Immature natural killer cell (primary cell): ENCODE results near the gene OR10H4. TPM values are rescaled to one million over a fixed set of nuclear protein-coding genes. Genes with fewer than 3 reads are reported as not detected.
"Not testable (repeated sequence)": the region's sequence is repeated elsewhere in the genome, so short reads cannot be mapped to it uniquely, and the experiment has no call there.

Source experiments
- DNase-seq, 3 donors: peaks; one replicate each; pipeline ENCODE4 v3.0.0; 2022; ENCODE audit warnings: mixed read lengths in 1 of 3
- H3K27ac Mint-ChIP-seq, 6 donors: one replicate each; pipeline ENCODE4 v1.8.0; 2020; ENCODE audit warnings: mixed read lengths in 6 of 6, mild to moderate bottlenecking in 5 of 6, inconsistent platforms in 4 of 6, moderate library complexity in 3 of 6
- H3K27me3 Mint-ChIP-seq, 3 donors: one replicate each; pipeline ENCODE4 v1.8.0; 2020 to 2021; ENCODE audit warnings: low read depth in 3 of 3, mild to moderate bottlenecking in 3 of 3, mixed read lengths in 3 of 3, moderate library complexity in 3 of 3, inconsistent platforms in 1 of 3
- H3K36me3 Mint-ChIP-seq, 3 donors: one replicate each; pipeline ENCODE4 v1.8.0; 2020; ENCODE audit warnings: mixed read lengths in 3 of 3, inconsistent platforms in 2 of 3, mild to moderate bottlenecking in 2 of 3
- H3K4me1 Mint-ChIP-seq, 2 donors: one replicate each; pipeline ENCODE4 v1.8.0; 2020; ENCODE audit warnings: inconsistent platforms in 2 of 2, mild to moderate bottlenecking in 2 of 2, mixed read lengths in 2 of 2, moderate library complexity in 1 of 2
- H3K4me3 Mint-ChIP-seq, 5 donors: one replicate each; pipeline ENCODE4 v1.8.0; 2020; ENCODE audit warnings: mild to moderate bottlenecking in 5 of 5, mixed read lengths in 5 of 5, inconsistent platforms in 3 of 5, moderate library complexity in 3 of 5
- H3K9me3 Mint-ChIP-seq, 6 donors: one replicate each; pipeline ENCODE4 v1.8.0; 2020; ENCODE audit warnings: mild to moderate bottlenecking in 6 of 6, mixed read lengths in 6 of 6, inconsistent platforms in 4 of 6, moderate library complexity in 3 of 6
- polyA plus RNA-seq, 3 donors: library from polyadenylated mRNA; unstranded; fragments of 300-500 nt; fragmentation: Illumina TruSeq; gene quantifications; one replicate each; pipeline ENCODE4 v1.2.3, GENCODE V29; 2021

The OR10H4 gene
- polyA plus RNA-seq, 3 donors from 2014 or later, result not detected

GRCh38 chr19:15971224-15971780, 22.5 kb downstream of the OR10H4 start:
- Mint-ChIP-seq H3K9me3 (no peaks in the 10 kb centered on the region), H3K4me3 (no peak overlapping the region), H3K27ac (no peak overlapping the region), H3K36me3 (no peaks in the 10 kb centered on the region), H3K4me1 (no peaks in the 10 kb centered on the region), H3K27me3 (peaks cover 5 to 14% (median 11%) of the 10 kb centered on the region in 3 donors)
- no peak for DNase-seq

DNA sequence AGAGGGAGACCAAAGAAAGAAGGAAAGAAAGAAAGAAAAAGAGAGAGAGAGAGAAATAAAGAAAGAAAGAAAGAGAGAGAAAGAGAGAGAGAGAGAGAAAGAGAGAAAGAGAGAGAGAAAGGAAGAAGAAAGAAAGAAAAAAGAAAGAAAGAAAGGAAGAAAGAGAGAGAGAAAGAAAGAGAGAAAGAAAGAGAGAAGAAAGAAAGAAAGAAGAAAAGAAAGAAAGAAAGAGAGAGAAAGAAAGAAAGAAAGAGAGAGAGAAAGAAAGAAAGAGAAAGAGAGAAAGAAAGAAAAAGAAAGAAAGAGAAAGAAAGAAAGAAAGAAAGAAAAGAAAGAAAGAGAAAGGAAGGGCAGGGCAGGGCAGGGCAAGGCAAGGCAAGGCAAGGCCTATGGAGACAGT, 23.2 kb downstream of the OR10H4 start:
- H3K4me1 Mint-ChIP-seq, H3K36me3 Mint-ChIP-seq, H3K27ac Mint-ChIP-seq, DNase-seq, H3K9me3 Mint-ChIP-seq, H3K4me3 Mint-ChIP-seq: not testable (repeated sequence)
- peaks cover 5 to 13% (median 11%) of the 10 kb centered on the region in 3 donors for H3K27me3 Mint-ChIP-seq

- peaks cover 5 to 16% (median 15%) of the 10 kb centered on the region in 3 donors for H3K27me3 Mint-ChIP-seq
- H3K27ac Mint-ChIP-seq, result peak overlapping the region in 1 of 6 donors; percentile 6
- no peaks in the 10 kb centered on the region for H3K36me3 Mint-ChIP-seq
- DNase-seq, result no peak
- peaks cover 0 to 4% (median 0%) of the 10 kb centered on the region in 6 donors for H3K9me3 Mint-ChIP-seq
- H3K4me1 Mint-ChIP-seq, result no peaks in the 10 kb centered on the region
- H3K4me3 Mint-ChIP-seq, result no peak overlapping the region
These were observed 26.0 kb downstream of the OR10H4 start for GRCh38 chr19:15974856-15975255.

DNA sequence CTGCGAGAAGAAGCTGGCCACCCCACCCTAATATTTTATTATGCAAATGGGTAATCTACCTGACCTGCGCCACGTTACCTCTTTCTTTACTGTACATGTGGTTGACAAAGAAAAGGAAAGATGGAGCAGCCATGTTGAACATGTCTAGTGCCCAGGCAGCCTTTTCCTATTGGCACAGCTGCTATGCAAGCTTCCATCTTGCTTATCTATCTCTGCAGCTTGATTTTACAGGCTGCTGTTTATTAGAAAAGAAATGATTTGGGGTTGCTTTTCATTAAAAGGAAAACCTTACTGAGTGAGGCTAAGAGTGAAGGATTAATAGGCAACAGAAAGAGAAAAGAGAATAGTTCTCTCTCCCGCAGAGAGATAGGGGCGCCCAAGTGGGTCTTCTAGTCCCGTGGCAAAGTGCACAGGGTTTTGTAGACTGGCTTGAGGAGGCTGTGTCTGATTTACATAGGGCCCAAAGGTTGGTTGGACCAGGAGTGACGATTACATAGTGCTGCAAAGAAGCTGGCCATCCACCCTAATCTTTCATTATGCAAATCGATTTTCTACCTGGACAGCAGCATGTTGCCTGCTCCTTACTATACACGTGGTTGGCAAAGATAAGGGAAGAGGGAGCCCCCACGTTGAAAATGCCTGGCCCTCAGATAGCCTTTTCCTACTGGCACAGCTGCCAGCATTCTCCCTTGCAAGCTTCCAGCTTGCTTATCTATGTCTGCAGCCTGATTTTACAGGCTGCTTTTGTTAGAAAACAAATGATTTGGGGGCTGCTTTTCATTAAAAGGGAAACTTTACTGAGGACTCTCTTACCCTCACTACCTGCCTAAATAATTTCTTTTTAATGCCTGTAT, 28.3 kb downstream of the OR10H4 start:
- Mint-ChIP-seq H3K27ac (no peak overlapping the region), H3K4me3 (no peak overlapping the region), H3K4me1 (no peaks in the 10 kb centered on the region), H3K27me3 (peaks cover 5 to 23% (median 11%) of the 10 kb centered on the region in 3 donors), H3K36me3 (no peaks in the 10 kb centered on the region), H3K9me3 (peaks cover 0 to 8% (median 4%) of the 10 kb centered on the region in 6 donors)
- DNase-seq, result no peak

GRCh38 chr19:15977690-15978089, 28.9 kb downstream of the OR10H4 start:
- peaks cover 4 to 24% (median 11%) of the 10 kb centered on the region in 3 donors for H3K27me3 Mint-ChIP-seq
- H3K36me3 Mint-ChIP-seq, result no peaks in the 10 kb centered on the region
- H3K4me1 Mint-ChIP-seq, result no peaks in the 10 kb centered on the region
- no peak overlapping the region for H3K4me3 Mint-ChIP-seq
- H3K9me3 Mint-ChIP-seq, result peaks cover under 1 to 14% (median 6%) of the 10 kb centered on the region in 6 donors
- H3K27ac Mint-ChIP-seq, result no peak overlapping the region
- no peak for DNase-seq

DNA sequence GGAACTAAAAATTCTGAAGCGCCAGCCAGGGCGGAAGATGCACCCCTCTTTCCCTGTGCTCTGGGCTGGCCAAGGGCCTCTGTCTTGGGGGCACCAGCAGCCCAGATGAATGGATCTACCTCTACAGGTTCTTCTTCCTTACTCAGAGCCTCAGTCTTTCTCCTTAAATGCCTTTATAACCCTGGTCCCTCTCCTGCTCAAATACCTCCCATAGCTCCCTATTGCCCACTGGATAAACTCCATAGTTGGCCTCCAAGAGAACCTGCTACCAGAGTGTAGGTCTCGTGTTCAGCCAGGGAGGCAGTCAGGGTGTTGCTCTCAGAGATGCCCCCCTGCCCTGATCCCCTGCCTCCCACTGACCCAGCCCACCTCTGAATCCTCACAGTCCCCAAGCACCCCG, 30.5 kb downstream of the OR10H4 start:
- DNase-seq, result no peak
- Mint-ChIP-seq H3K4me3 (no peak overlapping the region), H3K27ac (no peak overlapping the region), H3K4me1 (no peaks in the 10 kb centered on the region), H3K9me3 (peaks cover 8 to 22% (median 12%) of the 10 kb centered on the region in 6 donors), H3K27me3 (peaks cover 2 to 29% (median 11%) of the 10 kb centered on the region in 3 donors), H3K36me3 (no peaks in the 10 kb centered on the region)

GRCh38 chr19:15985831-15986230, 37.0 kb downstream of the OR10H4 start:
- H3K36me3 Mint-ChIP-seq, H3K4me1 Mint-ChIP-seq, DNase-seq, H3K27ac Mint-ChIP-seq, H3K4me3 Mint-ChIP-seq: not testable (repeated sequence)
- Mint-ChIP-seq H3K27me3 (peaks cover 2 to 38% (median 13%) of the 10 kb centered on the region in 3 donors), H3K9me3 (peaks cover 7 to 22% (median 12%) of the 10 kb centered on the region in 6 donors)

DNA sequence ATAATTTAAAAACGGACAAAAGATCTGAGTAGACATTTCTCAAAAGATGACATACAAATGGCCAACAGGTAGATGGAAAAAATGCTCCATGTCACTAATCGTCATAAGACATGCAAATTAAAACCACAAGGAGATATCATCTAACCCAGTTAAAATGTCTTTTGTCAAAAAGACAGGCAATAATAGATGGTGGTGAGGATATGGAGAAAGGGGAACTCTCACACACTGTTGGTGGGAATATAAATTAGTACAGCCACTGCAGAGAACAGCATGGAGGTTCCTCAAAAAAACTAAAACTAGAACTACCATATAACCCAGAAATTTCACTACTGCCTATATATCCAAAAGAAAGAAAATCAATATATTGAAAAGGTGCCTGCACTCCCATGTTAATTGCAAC, 37.9 kb downstream of the OR10H4 start:
- no peak for DNase-seq
- Mint-ChIP-seq H3K27me3 (peaks cover 2 to 33% (median 13%) of the 10 kb centered on the region in 3 donors), H3K36me3 (no peaks in the 10 kb centered on the region), H3K9me3 (peaks cover 7 to 17% (median 9%) of the 10 kb centered on the region in 6 donors), H3K4me1 (no peaks in the 10 kb centered on the region), H3K4me3 (no peak overlapping the region), H3K27ac (no peak overlapping the region)

- Mint-ChIP-seq H3K4me1 (no peaks in the 10 kb centered on the region), H3K9me3 (peaks cover 0 to 3% (median 0%) of the 10 kb centered on the region in 6 donors), H3K27ac (no peak overlapping the region), H3K36me3 (no peaks in the 10 kb centered on the region), H3K27me3 (peaks cover 0 to 23% (median 10%) of the 10 kb centered on the region in 3 donors), H3K4me3 (no peak overlapping the region)
- no peak for DNase-seq
These were observed 41.1 kb downstream of the OR10H4 start for GRCh38 chr19:15989889-15990288.

GRCh38 chr19:15991602-15992001, 42.8 kb downstream of the OR10H4 start:
- Mint-ChIP-seq H3K4me3 (no peak overlapping the region), H3K9me3 (peaks cover 0 to 3% (median 0%) of the 10 kb centered on the region in 6 donors), H3K4me1 (no peaks in the 10 kb centered on the region), H3K27ac (no peak overlapping the region), H3K27me3 (peaks cover 0 to 15% (median 8%) of the 10 kb centered on the region in 3 donors), H3K36me3 (no peaks in the 10 kb centered on the region)
- no peak for DNase-seq

- H3K27ac Mint-ChIP-seq, result no peak overlapping the region
- no peaks in the 10 kb centered on the region for H3K4me1 Mint-ChIP-seq
- no peak for DNase-seq
- H3K4me3 Mint-ChIP-seq, result no peak overlapping the region
- H3K27me3 Mint-ChIP-seq, result peaks cover 0 to 15% (median 8%) of the 10 kb centered on the region in 3 donors
- no peaks in the 10 kb centered on the region for H3K36me3 Mint-ChIP-seq
- peaks cover 0 to 3% (median 0%) of the 10 kb centered on the region in 6 donors for H3K9me3 Mint-ChIP-seq
These were observed 43.2 kb downstream of the OR10H4 start for GRCh38 chr19:15992014-15992413.

DNA sequence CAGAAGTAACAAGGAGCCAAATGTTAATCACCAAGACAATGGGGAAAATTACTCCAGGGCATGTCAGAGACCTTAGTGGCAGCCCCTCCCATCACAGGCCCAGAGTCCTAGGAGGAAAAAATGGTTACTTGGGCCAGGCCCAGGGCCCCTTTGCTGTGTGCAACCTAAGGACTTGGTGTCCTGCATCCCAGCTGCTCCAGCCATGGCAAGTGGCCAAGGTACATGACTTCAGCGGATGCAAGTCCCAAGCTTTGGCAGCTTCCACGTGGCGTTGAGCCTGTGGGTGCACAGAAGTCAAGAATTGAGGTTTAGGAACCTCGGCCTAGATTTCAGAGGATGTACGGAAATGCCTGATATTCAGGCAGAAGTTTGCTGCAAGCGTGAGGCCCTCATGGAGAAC, 46.7 kb downstream of the OR10H4 start:
- no peak overlapping the region for H3K4me3 Mint-ChIP-seq

DNA sequence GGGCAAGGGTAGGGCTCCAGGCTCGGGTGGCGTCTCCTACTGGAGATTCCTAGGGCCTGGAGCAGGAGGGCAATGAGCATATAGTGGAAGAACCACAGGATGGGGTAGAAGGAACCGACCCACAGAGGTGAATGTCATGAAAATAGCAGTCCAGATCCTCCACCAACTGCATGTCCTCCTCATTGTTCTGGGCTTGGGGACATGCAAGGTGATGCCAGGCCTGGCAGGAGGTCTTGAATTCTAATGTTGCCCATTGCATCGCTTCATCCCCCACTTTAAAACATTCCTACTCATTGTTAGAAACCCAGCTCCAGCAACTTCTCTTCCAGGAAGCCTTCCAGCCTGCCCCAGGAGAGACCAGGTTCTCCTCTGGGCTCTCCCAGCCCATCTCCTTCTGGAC, 49.4 kb downstream of the OR10H4 start:
- no peak for DNase-seq
- peaks cover 18 to 24% of the 10 kb centered on the region in 2 donors for H3K4me1 Mint-ChIP-seq
- no peaks in the 10 kb centered on the region for H3K9me3 Mint-ChIP-seq
- H3K27ac Mint-ChIP-seq, result no peak overlapping the region
- H3K27me3 Mint-ChIP-seq, result peaks cover 0 to 3% (median 0%) of the 10 kb centered on the region in 3 donors
- no peak overlapping the region for H3K4me3 Mint-ChIP-seq
- H3K36me3 Mint-ChIP-seq, result no peaks in the 10 kb centered on the region

More for the DNA sequence above, 46.7 kb downstream of the OR10H4 start:
- H3K36me3 Mint-ChIP-seq, result no peaks in the 10 kb centered on the region
- DNase-seq, result no peak
- H3K4me1 Mint-ChIP-seq, result peaks cover 0 to under 1% of the 10 kb centered on the region in 2 donors
- no peaks in the 10 kb centered on the region for H3K9me3 Mint-ChIP-seq
- H3K27ac Mint-ChIP-seq, result no peak overlapping the region
- peaks cover 0 to 3% (median 2%) of the 10 kb centered on the region in 3 donors for H3K27me3 Mint-ChIP-seq
